Measurements from ENCODE around the gene GPATCH8.

- TF ChIP-seq, protein P1, sequence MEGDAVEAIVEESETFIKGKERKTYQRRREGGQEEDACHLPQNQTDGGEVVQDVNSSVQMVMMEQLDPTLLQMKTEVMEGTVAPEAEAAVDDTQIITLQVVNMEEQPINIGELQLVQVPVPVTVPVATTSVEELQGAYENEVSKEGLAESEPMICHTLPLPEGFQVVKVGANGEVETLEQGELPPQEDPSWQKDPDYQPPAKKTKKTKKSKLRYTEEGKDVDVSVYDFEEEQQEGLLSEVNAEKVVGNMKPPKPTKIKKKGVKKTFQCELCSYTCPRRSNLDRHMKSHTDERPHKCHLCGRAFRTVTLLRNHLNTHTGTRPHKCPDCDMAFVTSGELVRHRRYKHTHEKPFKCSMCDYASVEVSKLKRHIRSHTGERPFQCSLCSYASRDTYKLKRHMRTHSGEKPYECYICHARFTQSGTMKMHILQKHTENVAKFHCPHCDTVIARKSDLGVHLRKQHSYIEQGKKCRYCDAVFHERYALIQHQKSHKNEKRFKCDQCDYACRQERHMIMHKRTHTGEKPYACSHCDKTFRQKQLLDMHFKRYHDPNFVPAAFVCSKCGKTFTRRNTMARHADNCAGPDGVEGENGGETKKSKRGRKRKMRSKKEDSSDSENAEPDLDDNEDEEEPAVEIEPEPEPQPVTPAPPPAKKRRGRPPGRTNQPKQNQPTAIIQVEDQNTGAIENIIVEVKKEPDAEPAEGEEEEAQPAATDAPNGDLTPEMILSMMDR (IDR thresholded peaks at IDR 0.05 in 8 of 11, conservative IDR thresholded peaks at IDR 0.05 in 3 of 11): no peak
- no peak for TF ChIP-seq POLR2A (IDR thresholded peaks at IDR 0.05)
- no peak for TF ChIP-seq POLR2AphosphoS5 (IDR thresholded peaks at IDR 0.05)
Observed at GRCh38 chr17:44402564-44403172, 100.5 kb downstream of the GPATCH8 start.
